RWPE1 (cell line): ENCODE measurements around the gene PLEKHF1.

Experiments used
- CTCF ChIA-PET: fragments of 350-600 bp; sonication (Branson Sonifier 250); formaldehyde crosslinking; extraction: SDS; loops from one replicate; lab custom pipeline; 2021; lab: Yijun Ruan, JAX
- POLR2A ChIA-PET: fragments of 400-600 bp; formaldehyde crosslinking; extraction: SDS; loops from one replicate; lab custom pipeline; 2020; ENCODE audit warnings: antibody characterized with exemption; ENCODE audit not compliant: low non-redundant PET; lab: Yijun Ruan, JAX
- DNase-seq: peaks from one replicate; pipeline ENCODE4 v3.0.0; 2012; ENCODE audit warnings: low spot score
- H3K27ac ChIP-seq: fragments of 450-650 bp; 2 replicates; pipeline ENCODE4 v1.5.1; 2017
- TF ChIP-seq, protein P1 (sequence below): fragments of 450-650 bp; conservative IDR thresholded peaks from 2 replicates; pipeline ENCODE4 v1.5.1; 2017; ENCODE audit warnings: low read depth, mild to moderate bottlenecking

PLEKHF1 gene

GRCh38 chr19:29618871-29619270 lies 46.4 kb upstream of the PLEKHF1 start:
- ChIA-PET CTCF (interaction anchor here (1.5 kb wide), 1 partner anchor 8 kb away, joined by 3 read pairs; no protein-coding TSS in a partner anchor), POLR2A (no interaction called here)
- TF ChIP-seq, protein P1, sequence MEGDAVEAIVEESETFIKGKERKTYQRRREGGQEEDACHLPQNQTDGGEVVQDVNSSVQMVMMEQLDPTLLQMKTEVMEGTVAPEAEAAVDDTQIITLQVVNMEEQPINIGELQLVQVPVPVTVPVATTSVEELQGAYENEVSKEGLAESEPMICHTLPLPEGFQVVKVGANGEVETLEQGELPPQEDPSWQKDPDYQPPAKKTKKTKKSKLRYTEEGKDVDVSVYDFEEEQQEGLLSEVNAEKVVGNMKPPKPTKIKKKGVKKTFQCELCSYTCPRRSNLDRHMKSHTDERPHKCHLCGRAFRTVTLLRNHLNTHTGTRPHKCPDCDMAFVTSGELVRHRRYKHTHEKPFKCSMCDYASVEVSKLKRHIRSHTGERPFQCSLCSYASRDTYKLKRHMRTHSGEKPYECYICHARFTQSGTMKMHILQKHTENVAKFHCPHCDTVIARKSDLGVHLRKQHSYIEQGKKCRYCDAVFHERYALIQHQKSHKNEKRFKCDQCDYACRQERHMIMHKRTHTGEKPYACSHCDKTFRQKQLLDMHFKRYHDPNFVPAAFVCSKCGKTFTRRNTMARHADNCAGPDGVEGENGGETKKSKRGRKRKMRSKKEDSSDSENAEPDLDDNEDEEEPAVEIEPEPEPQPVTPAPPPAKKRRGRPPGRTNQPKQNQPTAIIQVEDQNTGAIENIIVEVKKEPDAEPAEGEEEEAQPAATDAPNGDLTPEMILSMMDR = no peak
- no peak overlapping the region for H3K27ac ChIP-seq
- DNase-seq = no peak

DNA sequence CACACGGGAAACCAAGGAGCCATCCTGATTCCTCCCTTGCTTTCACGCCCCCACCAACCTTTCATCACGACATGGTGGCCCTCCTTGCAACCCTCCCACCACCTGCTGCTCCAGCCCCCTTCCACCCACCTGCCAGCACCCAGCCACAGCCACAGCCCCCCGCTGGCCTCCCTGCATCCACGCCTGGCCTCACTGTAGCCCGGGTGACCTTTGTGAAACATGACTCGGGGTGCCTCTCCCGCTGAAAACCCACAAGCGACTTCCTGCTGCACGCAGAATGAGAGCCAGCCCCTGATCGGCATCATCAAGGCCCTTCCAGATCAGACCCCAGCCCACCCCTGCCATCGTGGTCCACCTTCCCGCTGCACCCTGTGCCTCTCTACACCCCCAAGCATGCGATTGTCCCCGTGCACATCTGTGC lies 44.3 kb upstream of the PLEKHF1 start:
- ChIA-PET POLR2A (no interaction called here), CTCF (interaction anchor here (1.5 kb wide), 1 partner anchor 10 kb away, joined by 7 read pairs; no protein-coding TSS in a partner anchor)
- H3K27ac ChIP-seq = no peak overlapping the region
- TF ChIP-seq, protein P1 = no peak
- no peak for DNase-seq

DNA sequence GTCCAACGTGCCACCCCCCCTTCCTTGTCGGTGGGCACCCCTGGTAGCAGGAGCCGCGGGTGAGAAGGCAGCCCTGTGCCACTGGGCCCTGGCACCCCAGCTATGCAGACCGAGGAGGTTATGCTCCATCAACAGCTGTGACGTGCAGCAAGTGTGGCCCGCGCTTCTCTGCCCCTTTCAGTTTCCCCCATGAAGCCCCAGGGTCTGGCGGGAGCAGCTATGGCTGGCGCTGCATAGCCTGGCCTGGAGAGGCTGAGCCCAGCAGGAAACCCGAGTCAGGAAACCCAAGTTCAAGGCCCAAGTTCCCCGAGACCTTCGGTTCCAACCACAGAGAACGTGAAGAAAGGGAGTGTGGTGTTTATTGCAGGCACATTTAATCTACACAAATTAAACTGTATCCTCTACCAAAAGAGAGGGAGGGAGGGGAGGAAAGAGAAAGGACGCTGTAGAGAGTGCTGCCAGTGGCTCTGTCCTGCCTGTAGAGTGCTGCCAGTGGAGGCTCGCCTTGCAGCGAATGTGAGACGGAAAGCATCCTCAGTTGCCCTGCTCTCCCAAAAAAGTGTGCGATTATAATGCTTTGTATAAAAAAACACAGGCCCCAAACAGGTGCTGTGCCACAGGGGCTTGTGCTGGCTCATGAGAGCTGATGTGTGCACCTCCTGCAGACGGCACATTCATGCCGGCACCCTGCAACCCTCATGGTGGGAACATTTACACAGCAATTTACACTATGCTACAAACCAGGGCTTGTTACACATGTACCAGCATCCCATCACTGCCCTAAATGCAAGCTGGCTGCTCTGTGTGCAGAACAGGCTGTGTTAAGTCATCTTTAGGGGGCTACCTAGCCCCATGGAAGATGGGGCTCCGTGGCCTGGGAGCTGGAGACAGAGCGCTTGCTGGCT lies 42.8 kb upstream of the PLEKHF1 start:
- ChIA-PET CTCF (interaction anchor here (0.6 to 1.5 kb wide), 3 partner anchors 12 to 94 kb away, joined by 3 to 7 read pairs (median 5); no protein-coding TSS in a partner anchor), POLR2A (no interaction called here)
- DNase-seq = no peak
- H3K27ac ChIP-seq = no peak overlapping the region
- TF ChIP-seq, protein P1 = no peak

DNA sequence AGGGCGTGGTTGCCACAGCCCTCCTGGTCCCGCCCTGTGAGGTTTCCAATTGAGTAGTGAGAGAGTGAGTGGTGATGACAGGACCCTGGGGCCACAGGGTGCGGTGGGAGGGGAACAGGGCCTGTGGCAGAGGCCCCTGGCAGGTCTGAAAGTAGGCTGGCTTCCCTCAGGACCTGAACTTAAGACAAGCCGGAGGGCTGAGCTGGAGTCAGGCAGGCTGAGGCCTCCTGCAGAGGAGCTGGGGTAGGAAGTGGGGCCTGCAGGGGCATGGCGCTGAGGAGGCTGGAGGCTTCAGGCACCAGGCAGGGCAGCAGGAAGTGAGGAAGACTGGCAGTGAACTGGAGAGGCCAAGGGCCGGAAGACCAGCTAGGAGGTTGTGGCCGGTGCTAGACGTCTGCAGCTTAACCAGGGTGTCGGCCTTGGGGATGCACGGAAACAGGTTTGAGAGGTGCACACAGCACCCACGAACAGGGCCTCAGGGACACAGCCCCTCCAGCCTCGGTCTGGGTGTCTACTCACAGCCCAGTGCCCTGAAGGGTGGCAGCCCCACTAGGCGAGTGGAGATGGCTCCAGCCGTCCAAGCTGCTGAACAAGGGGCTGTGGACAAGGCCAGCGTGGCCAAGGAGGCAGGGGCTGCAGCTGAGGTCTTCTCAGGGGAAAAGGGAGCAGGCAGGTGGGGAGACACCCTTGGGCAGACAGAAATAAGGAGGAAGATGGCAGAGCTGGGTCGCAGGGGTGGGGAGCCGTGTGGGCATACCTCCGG lies 41.4 kb upstream of the PLEKHF1 start:
- DNase-seq = no peak
- CTCF ChIA-PET = interaction anchor here (0.6 to 1.2 kb wide), 3 partner anchors 13 to 300 kb away, joined by 3 to 5 read pairs (median 3); no protein-coding TSS in a partner anchor
- TF ChIP-seq, protein P1 = no peak
- no peak overlapping the region for H3K27ac ChIP-seq
- POLR2A ChIA-PET = no interaction called here

DNA sequence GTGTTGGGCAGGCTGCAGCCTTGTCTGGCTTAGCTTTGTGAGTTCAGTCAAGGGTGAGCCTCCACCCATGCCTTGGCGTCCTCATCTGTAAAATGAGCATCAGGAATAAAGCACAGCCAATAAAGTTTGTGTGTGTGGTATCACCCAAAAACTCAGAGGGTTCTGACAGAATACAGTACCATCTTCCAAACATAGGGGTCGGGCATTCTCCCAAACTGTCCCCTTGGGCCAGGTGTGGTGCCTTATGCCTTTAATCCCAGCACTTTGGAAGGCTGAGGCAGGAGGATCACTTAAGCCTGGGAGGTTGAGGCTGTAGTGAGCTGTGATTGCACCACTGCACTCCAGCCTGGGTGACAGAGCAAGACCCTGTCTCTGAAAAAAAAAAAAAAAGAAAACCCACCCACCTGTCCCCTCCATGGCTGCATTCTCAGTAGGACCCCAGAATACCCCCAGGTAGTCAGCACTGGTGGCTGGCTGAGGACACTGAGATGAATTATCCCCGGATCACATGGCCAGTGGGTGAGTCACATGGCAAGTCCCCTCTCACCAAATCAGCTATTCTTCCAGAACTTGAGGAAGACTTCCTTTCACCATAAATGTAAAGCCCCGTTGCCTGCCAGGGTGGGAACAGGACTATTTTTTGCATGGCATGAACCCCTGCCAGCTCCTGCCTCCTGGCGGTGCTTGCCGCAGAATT lies 40.6 kb upstream of the PLEKHF1 start:
- TF ChIP-seq, protein P1 = no peak
- ChIA-PET POLR2A (no interaction called here), CTCF (interaction anchor here (0.6 kb wide), 1 partner anchor 299 kb away, joined by 3 read pairs; no protein-coding TSS in a partner anchor)
- no peak overlapping the region for H3K27ac ChIP-seq
- DNase-seq = no peak
